Measurements from ENCODE around the gene KCNS3.

GRCh38 chr2:17936599-17936998, 58.1 kb downstream of the KCNS3 start:
- no peak for TF ChIP-seq PRDM10 (CRISPR knock-in tag; IDR thresholded peaks at IDR 0.05; ENCODE audit: low read depth)
- TF ChIP-seq TCF7 (IDR thresholded peaks at IDR 0.05; ENCODE audit: low read depth), result no peak
- TF ChIP-seq, protein P1, sequence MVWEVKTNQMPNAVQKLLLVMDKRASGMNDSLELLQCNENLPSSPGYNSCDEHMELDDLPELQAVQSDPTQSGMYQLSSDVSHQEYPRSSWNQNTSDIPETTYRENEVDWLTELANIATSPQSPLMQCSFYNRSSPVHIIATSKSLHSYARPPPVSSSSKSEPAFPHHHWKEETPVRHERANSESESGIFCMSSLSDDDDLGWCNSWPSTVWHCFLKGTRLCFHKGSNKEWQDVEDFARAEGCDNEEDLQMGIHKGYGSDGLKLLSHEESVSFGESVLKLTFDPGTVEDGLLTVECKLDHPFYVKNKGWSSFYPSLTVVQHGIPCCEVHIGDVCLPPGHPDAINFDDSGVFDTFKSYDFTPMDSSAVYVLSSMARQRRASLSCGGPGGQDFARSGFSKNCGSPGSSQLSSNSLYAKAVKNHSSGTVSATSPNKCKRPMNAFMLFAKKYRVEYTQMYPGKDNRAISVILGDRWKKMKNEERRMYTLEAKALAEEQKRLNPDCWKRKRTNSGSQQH (CRISPR knock-in tag; IDR thresholded peaks at IDR 0.05; ENCODE audit: low read depth), result no peak
- TF ChIP-seq RFX1 (IDR thresholded peaks at IDR 0.05), result no peak
- TF ChIP-seq ZNF839 (CRISPR knock-in tag; IDR thresholded peaks at IDR 0.05; ENCODE audit: borderline replicate concordance), result no peak
